ENCODE results near the gene CCDC97.
A peak's percentile ranks its signal among the peaks of the same experiment; 100 is the strongest.

The CCDC97 gene

DNA sequence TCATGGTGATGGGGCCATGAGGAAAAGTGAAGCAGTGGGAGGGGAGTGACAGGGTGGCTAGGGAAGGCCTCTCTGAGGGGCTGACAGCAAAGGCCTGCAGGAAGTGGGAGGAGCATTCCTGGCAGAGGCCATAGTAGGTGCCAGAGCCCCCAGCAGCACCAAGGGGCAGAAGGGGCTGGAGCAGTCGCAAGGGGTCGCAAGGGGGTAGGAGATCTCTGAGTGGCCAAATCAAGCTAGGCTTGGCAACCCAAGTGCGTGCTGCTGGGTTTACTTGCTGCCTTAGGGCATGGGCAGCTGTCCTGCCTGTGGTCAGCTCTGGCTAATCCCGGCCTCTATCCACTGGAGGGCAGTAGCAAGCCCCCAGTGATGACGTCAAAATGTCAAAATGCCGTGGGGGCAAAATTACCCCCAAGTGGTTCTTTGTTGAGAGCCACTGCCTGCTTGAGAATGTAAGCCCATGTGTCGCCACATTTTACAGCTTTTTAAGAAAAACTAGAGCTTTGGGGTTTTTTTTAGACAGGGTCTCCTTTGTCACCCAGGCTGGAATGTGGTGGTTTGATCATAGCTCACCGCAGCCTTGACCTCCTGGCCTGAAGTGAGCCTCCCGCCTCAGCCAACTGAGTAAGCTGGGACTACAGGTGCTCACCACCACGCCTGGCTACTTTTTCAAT, 11.8 kb downstream of the CCDC97 start:
- no peaks in the 10 kb centered on the region for H3K9me2 ChIP-seq (replicated peaks; ENCODE audit: low read depth, low read length)
- peaks cover 15% of the 10 kb centered on the region for H3K79me2 ChIP-seq (ENCODE audit: insufficient read depth, low read length)
- H3F3A ChIP-seq (ENCODE audit: low read depth) = no peaks in the 10 kb centered on the region; the same call in 1 of the 2 replicates
- H3K4me2 ChIP-seq (ENCODE audit: low read depth, low read length, poor library complexity, severe bottlenecking) = peak overlapping the region; percentile 35
- H3K9ac ChIP-seq (ENCODE audit: low read depth, low read length, poor library complexity, severe bottlenecking) = peak overlapping the region; percentile 5
- H3K4me1 ChIP-seq (ENCODE audit: insufficient read depth, low read length, poor library complexity, severe bottlenecking) = peaks cover 26% of the 10 kb centered on the region
- no peaks in the 10 kb centered on the region for H3K27me3 ChIP-seq (ENCODE audit: insufficient read depth, low read length, poor library complexity, severe bottlenecking)
- H2AFZ ChIP-seq (ENCODE audit: low read length) = no peak overlapping the region
- H3K9me3 ChIP-seq (ENCODE audit: insufficient read depth, low read depth, low read length) = no peaks in the 10 kb centered on the region
- H3K4me3 ChIP-seq (ENCODE audit: low read length, poor library complexity, severe bottlenecking) = no peak overlapping the region
- H3K36me3 ChIP-seq (ENCODE audit: insufficient read depth, low read length) = peaks cover 39% of the 10 kb centered on the region; the same call in 1 of the 2 replicates
- no peaks in the 10 kb centered on the region for H4K20me1 ChIP-seq (ENCODE audit: insufficient read depth, low read length, poor library complexity, severe bottlenecking)
- TF ChIP-seq, protein P1, sequence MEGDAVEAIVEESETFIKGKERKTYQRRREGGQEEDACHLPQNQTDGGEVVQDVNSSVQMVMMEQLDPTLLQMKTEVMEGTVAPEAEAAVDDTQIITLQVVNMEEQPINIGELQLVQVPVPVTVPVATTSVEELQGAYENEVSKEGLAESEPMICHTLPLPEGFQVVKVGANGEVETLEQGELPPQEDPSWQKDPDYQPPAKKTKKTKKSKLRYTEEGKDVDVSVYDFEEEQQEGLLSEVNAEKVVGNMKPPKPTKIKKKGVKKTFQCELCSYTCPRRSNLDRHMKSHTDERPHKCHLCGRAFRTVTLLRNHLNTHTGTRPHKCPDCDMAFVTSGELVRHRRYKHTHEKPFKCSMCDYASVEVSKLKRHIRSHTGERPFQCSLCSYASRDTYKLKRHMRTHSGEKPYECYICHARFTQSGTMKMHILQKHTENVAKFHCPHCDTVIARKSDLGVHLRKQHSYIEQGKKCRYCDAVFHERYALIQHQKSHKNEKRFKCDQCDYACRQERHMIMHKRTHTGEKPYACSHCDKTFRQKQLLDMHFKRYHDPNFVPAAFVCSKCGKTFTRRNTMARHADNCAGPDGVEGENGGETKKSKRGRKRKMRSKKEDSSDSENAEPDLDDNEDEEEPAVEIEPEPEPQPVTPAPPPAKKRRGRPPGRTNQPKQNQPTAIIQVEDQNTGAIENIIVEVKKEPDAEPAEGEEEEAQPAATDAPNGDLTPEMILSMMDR (conservative IDR thresholded peaks at IDR 0.05; ENCODE audit: low read length) = peak; percentile 72
- TF ChIP-seq EZH2phosphoT487 (IDR thresholded peaks at IDR 0.05; ENCODE audit: borderline replicate concordance) = no peak

DNA sequence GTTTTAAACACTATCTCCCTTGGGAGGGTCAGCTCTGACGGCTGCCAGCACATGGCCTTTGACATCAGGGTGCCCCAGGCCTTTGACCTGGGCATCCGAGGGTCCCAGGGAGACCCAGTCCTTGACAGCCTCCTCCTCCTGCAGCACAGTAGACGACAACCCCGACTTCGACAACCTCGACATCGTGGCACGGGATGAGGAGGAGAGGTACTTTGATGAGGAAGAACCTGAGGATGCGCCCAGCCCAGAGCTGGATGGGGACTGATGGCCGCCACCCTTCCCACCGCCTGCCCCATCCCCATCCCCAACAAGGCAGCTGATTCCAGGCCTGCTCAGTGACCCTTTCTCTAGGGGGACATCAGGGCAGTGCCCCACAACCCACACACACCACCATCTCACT, 12.5 kb downstream of the CCDC97 start:
- Histone ChIP-seq H3K4me2 (ENCODE audit: low read depth, low read length, poor library complexity, severe bottlenecking) (no peak overlapping the region), H3K36me3 (ENCODE audit: insufficient read depth, low read length) (peaks cover 32% of the 10 kb centered on the region; the same call in 1 of the 2 replicates), H3K79me2 (ENCODE audit: insufficient read depth, low read length) (peaks cover 20% of the 10 kb centered on the region), H3K27me3 (ENCODE audit: insufficient read depth, low read length, poor library complexity, severe bottlenecking) (no peaks in the 10 kb centered on the region), H3K9me2 (replicated peaks; ENCODE audit: low read depth, low read length) (no peaks in the 10 kb centered on the region), H3K9ac (ENCODE audit: low read depth, low read length, poor library complexity, severe bottlenecking) (no peak overlapping the region), H2AFZ (ENCODE audit: low read length) (no peak overlapping the region), H3K4me3 (ENCODE audit: low read length, poor library complexity, severe bottlenecking) (no peak overlapping the region), H3K9me3 (ENCODE audit: insufficient read depth, low read depth, low read length) (no peaks in the 10 kb centered on the region), H3K4me1 (ENCODE audit: insufficient read depth, low read length, poor library complexity, severe bottlenecking) (peaks cover 32% of the 10 kb centered on the region), H3F3A (ENCODE audit: low read depth) (peaks cover 4% of the 10 kb centered on the region), H4K20me1 (ENCODE audit: insufficient read depth, low read length, poor library complexity, severe bottlenecking) (no peaks in the 10 kb centered on the region)
- TF ChIP-seq, protein P1 (conservative IDR thresholded peaks at IDR 0.05; ENCODE audit: low read length) = no peak

- no peak overlapping the region for H2AFZ ChIP-seq (ENCODE audit: low read length)
- no peak overlapping the region for H3K4me2 ChIP-seq (ENCODE audit: low read depth, low read length, poor library complexity, severe bottlenecking)
- peaks cover 36% of the 10 kb centered on the region for H3K4me1 ChIP-seq (ENCODE audit: insufficient read depth, low read length, poor library complexity, severe bottlenecking)
These were observed 13.1 kb downstream of the CCDC97 start for GRCh38 chr19:41323023-41323422.

More at GRCh38 chr19:41323023-41323422, 13.1 kb downstream of the CCDC97 start:
- peaks cover 3% of the 10 kb centered on the region for H4K20me1 ChIP-seq (ENCODE audit: insufficient read depth, low read length, poor library complexity, severe bottlenecking)
- H3K9me2 ChIP-seq (replicated peaks; ENCODE audit: low read depth, low read length) = no peaks in the 10 kb centered on the region
- no peak overlapping the region for H3K9ac ChIP-seq (ENCODE audit: low read depth, low read length, poor library complexity, severe bottlenecking)
- H3K9me3 ChIP-seq (ENCODE audit: insufficient read depth, low read depth, low read length) = no peaks in the 10 kb centered on the region
- peaks cover 23% of the 10 kb centered on the region for H3K79me2 ChIP-seq (ENCODE audit: insufficient read depth, low read length)
- peaks cover 33% of the 10 kb centered on the region; the same call in 1 of the 2 replicates for H3K36me3 ChIP-seq (ENCODE audit: insufficient read depth, low read length)
- no peak overlapping the region for H3K4me3 ChIP-seq (ENCODE audit: low read length, poor library complexity, severe bottlenecking)
- peaks cover 7% of the 10 kb centered on the region for H3F3A ChIP-seq (ENCODE audit: low read depth)
- no peaks in the 10 kb centered on the region for H3K27me3 ChIP-seq (ENCODE audit: insufficient read depth, low read length, poor library complexity, severe bottlenecking)
- TF ChIP-seq EZH2phosphoT487 (IDR thresholded peaks at IDR 0.05; ENCODE audit: borderline replicate concordance) = no peak
- TF ChIP-seq, protein P1 (conservative IDR thresholded peaks at IDR 0.05; ENCODE audit: low read length) = no peak

Measured in Loucy (cell line).